A549 (cell line): ENCODE results near the gene SECISBP2L. TPM values are rescaled to one million over a fixed set of nuclear protein-coding genes. Genes with fewer than 3 reads are reported as not detected.

Experiments used
- ATAC-seq, 2 experiments: fragments of 200-7000 bp in 1 of 2; fragments of >200 bp in 1 of 2; cut with Nextera tagmentation in 1 of 2; cut with Tn5 transposase in 1 of 2; 3 replicates each; pipeline versions ENCODE4 v1.8.0 to v1.9.1; 2018 to 2020; ENCODE audit warnings: mild to moderate bottlenecking in 1 of 2, moderate library complexity in 1 of 2
- CTCF ChIA-PET: fragments of 300-600 bp; sonication (Branson Sonifier 250); formaldehyde crosslinking; extraction: SDS; loops from one replicate; lab custom pipeline; 2021; ENCODE audit warnings: antibody characterized with exemption, inconsistent platforms; lab: Yijun Ruan, JAX
- POLR2A ChIA-PET: fragments of 350-600 bp; formaldehyde crosslinking; extraction: SDS; loops from one replicate; lab custom pipeline; 2021; ENCODE audit warnings: antibody characterized with exemption, inconsistent platforms; lab: Yijun Ruan, JAX
- DNase-seq, 2 experiments: peaks; one replicate each; pipeline versions ENCODE4 v3.0.0 to v3.0.0-alpha.2; 2011 to 2016; ENCODE audit warnings: low read depth in 1 of 2, low spot score in 1 of 2
- FAIRE-seq: peaks from 2 replicates; lab custom pipeline; 2011; peaks lifted over from hg19 to GRCh38; lab: Jason Lieb, UNC
- H3K27ac ChIP-seq, 2 experiments: fragments of >200 bp; sonication (Bioruptor Twin); formaldehyde crosslinking; 3 replicates each; pipeline ENCODE4 v1.5.1; 2016 to 2017
- H3K4me1 ChIP-seq: fragments of >200 bp; sonication (Bioruptor Twin); formaldehyde crosslinking; 3 replicates; pipeline ENCODE4 v1.6.1; 2016
- H3K4me2 ChIP-seq: fragments of >200 bp; sonication (Bioruptor Twin); formaldehyde crosslinking; 3 replicates; pipeline ENCODE4 v1.6.1; 2016
- H3K4me3 ChIP-seq: fragments of >200 bp; sonication (Bioruptor Twin); formaldehyde crosslinking; 3 replicates; pipeline ENCODE4 v1.5.1; 2016
- H3K9me3 ChIP-seq: fragments of >200 bp; sonication (Bioruptor Twin); formaldehyde crosslinking; 3 replicates; pipeline ENCODE4 v1.6.1; 2016
- BHLHE40 ChIP-seq: IDR thresholded peaks from 2 replicates; pipeline ENCODE4 v1.6.1; 2012; ENCODE audit warnings: low read depth, low read length, inconsistent platforms
- CEBPB ChIP-seq, 2 experiments: fragments of >200 bp in 1 of 2; sonication (Bioruptor Twin) in 1 of 2; formaldehyde crosslinking in 1 of 2; IDR thresholded peaks; 2 replicates each; pipeline ENCODE4 v1.6.1; 2012 to 2016
- CHD2 ChIP-seq: fragments of 150-350 bp; IDR thresholded peaks from 2 replicates; pipeline ENCODE4 v1.6.1; 2014; ENCODE audit warnings: low read length; ENCODE audit not compliant: partially characterized antibody
- EHF ChIP-seq: fragments of 250-450 bp; sonication (Bioruptor Pico); IDR thresholded peaks from 2 replicates; pipeline ENCODE4 v1.5.0; 2020; ENCODE audit warnings: mild to moderate bottlenecking
- EHMT2 ChIP-seq: fragments of 200-600 bp; sonication (generic); IDR thresholded peaks from 2 replicates; pipeline ENCODE4 v1.6.1; 2016; ENCODE audit warnings: antibody characterized with exemption, low read depth, mild to moderate bottlenecking, moderate library complexity
- ESRRA ChIP-seq: fragments of 150-350 bp; IDR thresholded peaks from 2 replicates; pipeline ENCODE4 v1.6.1; 2014; ENCODE audit warnings: mild to moderate bottlenecking, low read length, borderline replicate concordance
- FOSB ChIP-seq: fragments of 250-450 bp; sonication (Bioruptor Pico); IDR thresholded peaks from 2 replicates; pipeline ENCODE4 v1.5.0; 2020; ENCODE audit warnings: mild to moderate bottlenecking, moderate library complexity
- FOSL2 ChIP-seq, 2 experiments: fragments of 450-650 bp in 1 of 2; fragments of >200 bp in 1 of 2; sonication (Bioruptor Twin) in 1 of 2; formaldehyde crosslinking; IDR thresholded peaks; 2 replicates each; pipeline versions ENCODE4 v1.5.0 to v1.6.1; 2016 to 2020; ENCODE audit warnings: mild to moderate bottlenecking in 1 of 2, moderate library complexity in 1 of 2
- HOXB13 ChIP-seq: fragments of 250-450 bp; sonication (Bioruptor Pico); IDR thresholded peaks from 2 replicates; pipeline ENCODE4 v1.5.0; 2020; ENCODE audit warnings: low read depth, mild to moderate bottlenecking, moderate library complexity
- JUN ChIP-seq, 2 experiments: fragments of >200 bp; sonication (Bioruptor Twin); formaldehyde crosslinking; IDR thresholded peaks; 2 replicates in 1 of 2; 3 replicates in 1 of 2; pipeline ENCODE4 v1.6.1; 2016 to 2017
- JUNB ChIP-seq: fragments of >200 bp; sonication (Bioruptor Twin); formaldehyde crosslinking; IDR thresholded peaks from 2 replicates; pipeline ENCODE4 v1.6.1; 2016
- NFE2L2 ChIP-seq: fragments of 150-350 bp; conservative IDR thresholded peaks from 2 replicates; pipeline ENCODE4 v1.6.1; 2014; ENCODE audit warnings: low read length
- NPAS2 ChIP-seq: fragments of 250-450 bp; sonication (Bioruptor Pico); IDR thresholded peaks from 2 replicates; pipeline ENCODE4 v1.8.0; 2022; ENCODE audit warnings: mild to moderate bottlenecking, moderate library complexity, borderline replicate concordance
- NR3C1 ChIP-seq: fragments of >200 bp; sonication (Bioruptor Twin); formaldehyde crosslinking; IDR thresholded peaks from 3 replicates; pipeline ENCODE4 v1.6.1; 2017
- POLR2A ChIP-seq: IDR thresholded peaks from 2 replicates; pipeline ENCODE4 v1.6.1; 2012; ENCODE audit warnings: mild to moderate bottlenecking, low read length
- RAD21 ChIP-seq, 2 experiments: fragments of >200 bp in 1 of 2; sonication (Bioruptor Twin) in 1 of 2; formaldehyde crosslinking in 1 of 2; IDR thresholded peaks in 1 of 2; conservative IDR thresholded peaks in 1 of 2; 2 replicates in 1 of 2; 3 replicates in 1 of 2; pipeline ENCODE4 v1.6.1; 2012 to 2018; ENCODE audit warnings: inconsistent platforms in 1 of 2
- RCOR1 ChIP-seq: fragments of 150-350 bp; IDR thresholded peaks from 2 replicates; pipeline ENCODE4 v1.6.1; 2014; ENCODE audit warnings: antibody characterized with exemption, low read length, low read depth
- RFX5 ChIP-seq: fragments of 450-650 bp; IDR thresholded peaks from 2 replicates; pipeline ENCODE4 v1.7.1; 2014; ENCODE audit warnings: antibody characterized with exemption, mild to moderate bottlenecking, moderate library complexity
- SMC3 ChIP-seq: fragments of >200 bp; sonication (Bioruptor Twin); formaldehyde crosslinking; IDR thresholded peaks from 3 replicates; pipeline ENCODE4 v1.6.1; 2018; ENCODE audit warnings: inconsistent platforms
- TFCP2L1 ChIP-seq: fragments of 250-450 bp; sonication (Bioruptor Pico); IDR thresholded peaks from 2 replicates; pipeline ENCODE4 v1.5.0; 2021; ENCODE audit warnings: mild to moderate bottlenecking
- USF2 ChIP-seq: fragments of 450-650 bp; IDR thresholded peaks from 2 replicates; pipeline ENCODE4 v1.6.1; 2014; ENCODE audit warnings: antibody characterized with exemption
- ZC3H11A ChIP-seq: fragments of 450-650 bp; IDR thresholded peaks from 2 replicates; pipeline ENCODE4 v1.6.1; 2014; ENCODE audit warnings: antibody characterized with exemption, mild to moderate bottlenecking
- ZFP36 ChIP-seq: fragments of 450-650 bp; IDR thresholded peaks from 2 replicates; pipeline ENCODE4 v1.6.1; 2014; ENCODE audit warnings: borderline replicate concordance; ENCODE audit not compliant: partially characterized antibody
- WGBS: methylation state at CpG from one replicate; pipeline ENCODE4 v1.1.6; 2017; ENCODE audit errors: missing lambda C conversion rate; 5-methylcytosine and 5-hydroxymethylcytosine counted together
- polyA plus RNA-seq, 4 experiments: library from polyadenylated mRNA; depleted of rRNA in 3 of 4; stranded (reverse); fragments of >200 nt; fragmentation: RNase III in 1 of 4; extraction: RNeasy Plus Mini Kit Qiagen cat#74134 plus additional on column Dnase treatment in 1 of 4; gene quantifications; 2 replicates in 3 of 4; 3 replicates in 1 of 4; pipeline ENCODE4 v1.2.3, GENCODE V29; 2011 to 2017
- TF ChIP-seq, protein P1 (sequence below): IDR thresholded peaks from 2 replicates; pipeline ENCODE4 v1.6.1; 2012; ENCODE audit warnings: low read depth, borderline replicate concordance

SECISBP2L gene
- polyA plus RNA-seq, 2 of the 4 experiments (the other 2 are of a cell fraction): 7.5 to 15.0 TPM

- TF ChIP-seq EHF (no peak), RCOR1 (no peak), NR3C1 (no peak), EHMT2 (no peak), CEBPB (IDR thresholded peaks at IDR 0.05) (no peak), CHD2 (no peak)
- H3K27ac ChIP-seq: no peak overlapping the region
- FAIRE-seq (no peak), DNase-seq (no peak), ATAC-seq (no peak)
- no peaks in the 10 kb centered on the region for H3K9me3 ChIP-seq
- CTCF ChIA-PET: no interaction called here
- no peak overlapping the region for H3K4me2 ChIP-seq
- H3K4me1 ChIP-seq: no peaks in the 10 kb centered on the region
- WGBS: 70% methylated on average over 4 of the region's 4 CpGs
- H3K4me3 ChIP-seq: no peak overlapping the region
- POLR2A ChIA-PET: no interaction called here
Observed at GRCh38 chr15:48968066-48968465, 78.2 kb downstream of the SECISBP2L start.

DNA sequence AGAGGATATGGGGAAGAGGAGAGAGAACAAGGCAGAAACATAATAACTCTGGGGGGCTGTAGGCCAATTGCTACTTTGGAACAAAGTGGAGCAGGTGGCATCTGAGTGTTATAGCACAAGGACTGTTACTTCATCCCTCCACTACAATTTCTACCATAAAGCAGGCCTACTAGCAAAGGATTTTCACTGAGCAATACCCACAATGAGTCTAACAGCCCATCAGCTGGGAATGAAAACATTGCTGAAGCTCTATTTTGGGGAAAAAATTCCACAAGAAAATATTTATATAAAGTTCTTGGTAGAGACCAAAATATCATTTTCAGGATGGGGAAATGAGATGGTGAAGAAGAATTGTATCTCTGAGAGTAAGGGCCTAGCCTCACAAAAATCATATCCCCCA, 78.9 kb downstream of the SECISBP2L start:
- DNase-seq: no peak
- ChIA-PET CTCF (interaction anchor here (4.4 to 6.8 kb wide), 2 partner anchors 9 to 106 kb away, joined by 27 to 144 read pairs; no protein-coding TSS in a partner anchor), POLR2A (no interaction called here)
- no peak overlapping the region for H3K4me2 ChIP-seq
- ATAC-seq: no peak
- H3K27ac ChIP-seq: no peak overlapping the region
- H3K9me3 ChIP-seq: no peaks in the 10 kb centered on the region
- TF ChIP-seq NPAS2 (CRISPR knock-in tag): no peak
- TF ChIP-seq POLR2A: no peak
- TF ChIP-seq ZC3H11A: no peak
- no peak for FAIRE-seq
- no peaks in the 10 kb centered on the region for H3K4me1 ChIP-seq
- H3K4me3 ChIP-seq: no peak overlapping the region

DNA sequence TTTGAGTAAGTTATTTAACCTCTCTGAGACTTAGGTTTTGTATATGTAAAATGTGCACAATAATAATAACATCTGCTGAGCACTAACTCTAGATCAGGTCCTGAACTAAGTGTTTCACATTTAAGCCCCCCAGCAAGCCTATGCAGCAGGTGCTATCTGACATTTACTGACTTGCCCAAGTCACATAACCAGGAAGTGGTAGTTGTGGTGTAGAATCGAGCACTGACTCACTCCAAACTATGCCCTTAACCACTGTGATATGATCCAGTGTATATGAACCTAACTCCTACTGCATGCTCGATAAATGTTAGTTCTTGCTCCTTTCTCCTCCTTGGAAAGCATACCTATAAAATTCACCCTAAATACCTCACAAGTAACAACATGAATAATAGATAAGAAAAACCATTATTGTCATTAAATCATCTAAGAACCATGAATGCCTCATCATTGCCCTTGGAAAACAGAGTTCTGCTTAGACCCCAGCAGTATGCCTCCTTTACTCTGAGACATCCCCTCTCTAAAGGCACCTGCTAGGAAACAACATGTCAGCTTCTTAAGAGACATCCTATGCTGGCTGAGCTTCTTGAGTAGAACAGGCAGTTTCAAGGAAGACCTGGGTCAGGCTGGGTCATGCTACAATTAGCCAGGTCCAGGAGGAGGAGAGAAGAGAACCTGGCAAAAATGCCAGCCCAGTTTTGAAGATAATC, 79.5 kb downstream of the SECISBP2L start:
- ChIA-PET CTCF (interaction anchor here (0.6 to 6.8 kb wide), 15 partner anchors 10 to 1173 kb away, joined by 3 to 144 read pairs (median 4); partner anchors contain the start of gene EID1), POLR2A (interaction anchor here (1.0 to 1.9 kb wide), 3 partner anchors 9 to 105 kb away, joined by 3 to 7 read pairs (median 6); partner anchors contain the start of gene EID1)
- no peak for FAIRE-seq
- H3K4me2 ChIP-seq: no peak overlapping the region
- no peaks in the 10 kb centered on the region for H3K4me1 ChIP-seq
- no peak overlapping the region for H3K4me3 ChIP-seq
- H3K27ac ChIP-seq: no peak overlapping the region
- no peak for ATAC-seq
- DNase-seq: no peak
- H3K9me3 ChIP-seq: no peaks in the 10 kb centered on the region
- no peak for TF ChIP-seq FOSB (CRISPR knock-in tag)
- no peak for TF ChIP-seq HOXB13 (CRISPR knock-in tag)
- TF ChIP-seq JUNB: no peak
- no peak for TF ChIP-seq RCOR1
- no peak for TF ChIP-seq RFX5
- no peak for TF ChIP-seq NFE2L2
- no peak for TF ChIP-seq BHLHE40
- no peak for TF ChIP-seq FOSL2 (IDR thresholded peaks at IDR 0.05)
- no peak for TF ChIP-seq FOSL2 (CRISPR knock-in tag; IDR thresholded peaks at IDR 0.05)
- no peak for TF ChIP-seq ZFP36
- no peak for TF ChIP-seq TFCP2L1 (CRISPR knock-in tag)
- no peak for TF ChIP-seq RAD21 (conservative IDR thresholded peaks at IDR 0.05 in 1 of 2, IDR thresholded peaks at IDR 0.05 in 1 of 2)
- TF ChIP-seq, protein P1, sequence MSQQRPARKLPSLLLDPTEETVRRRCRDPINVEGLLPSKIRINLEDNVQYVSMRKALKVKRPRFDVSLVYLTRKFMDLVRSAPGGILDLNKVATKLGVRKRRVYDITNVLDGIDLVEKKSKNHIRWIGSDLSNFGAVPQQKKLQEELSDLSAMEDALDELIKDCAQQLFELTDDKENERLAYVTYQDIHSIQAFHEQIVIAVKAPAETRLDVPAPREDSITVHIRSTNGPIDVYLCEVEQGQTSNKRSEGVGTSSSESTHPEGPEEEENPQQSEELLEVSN: no peak
- no peak for TF ChIP-seq ESRRA
- TF ChIP-seq USF2: no peak
- no peak for TF ChIP-seq SMC3
- TF ChIP-seq JUN (IDR thresholded peaks at IDR 0.05): no peak
- WGBS: 24% methylated on average over 2 of the region's 2 CpGs
